H1 (cell line): Measurements from ENCODE around the gene BTN2A1. TPM values are rescaled to one million over a fixed set of nuclear protein-coding genes. Genes with fewer than 3 reads are reported as not detected.

Source experiments
- CTCF ChIA-PET: fragments of 300-600 bp; sonication (Branson Sonifier 250); formaldehyde crosslinking; loops from one replicate; lab custom pipeline; 2021; ENCODE audit not compliant: partially characterized antibody; lab: Charles Lee
- POLR2A ChIA-PET: fragments of 300-600 bp; sonication (Branson Sonifier 250); formaldehyde crosslinking; loops from one replicate; lab custom pipeline; 2021; ENCODE audit warnings: inconsistent platforms; ENCODE audit not compliant: partially characterized antibody; lab: Charles Lee
- DNase-seq, 2 experiments: peaks; one replicate each; pipeline versions ENCODE4 v3.0.0 to v3.0.0-alpha.2; 2010 to 2022; ENCODE audit warnings: low spot score in 2 of 2, low read depth in 1 of 2, mixed read lengths in 1 of 2
- FAIRE-seq: peaks from 2 replicates; lab custom pipeline; 2011; peaks lifted over from hg19 to GRCh38; lab: Jason Lieb, UNC
- H2AFZ ChIP-seq: 2 replicates; pipeline ENCODE4 v1.8.1; 2012; ENCODE audit warnings: low read length, inconsistent platforms
- H2AK5ac ChIP-seq: 2 replicates; pipeline ENCODE4 v1.6.1; 2013; ENCODE audit warnings: low read depth, low read length
- H2BK120ac ChIP-seq: replicated peaks from 2 replicates; pipeline ENCODE3; 2013; ENCODE audit warnings: low read depth, low read length, inconsistent platforms
- H2BK12ac ChIP-seq: 2 replicates; pipeline ENCODE4 v1.6.1; 2013; ENCODE audit warnings: low read depth, low read length
- H2BK15ac ChIP-seq: 2 replicates; pipeline ENCODE4 v1.6.1; 2013; ENCODE audit warnings: low read length
- H2BK20ac ChIP-seq: 2 replicates; pipeline ENCODE4 v1.6.1; 2013; ENCODE audit warnings: low read length
- H2BK5ac ChIP-seq: 2 replicates; pipeline ENCODE4 v1.6.1; 2013; ENCODE audit warnings: low read depth, low read length
- H3K14ac ChIP-seq: 2 replicates; pipeline ENCODE4 v1.6.1; 2013; ENCODE audit warnings: inconsistent platforms; ENCODE audit not compliant: insufficient read length
- H3K18ac ChIP-seq: 2 replicates; pipeline ENCODE4 v1.6.1; 2013; ENCODE audit warnings: low read length; ENCODE audit errors: extremely low read depth
- H3K23ac ChIP-seq: 2 replicates; pipeline ENCODE4 v1.6.1; 2013; ENCODE audit warnings: inconsistent platforms; ENCODE audit not compliant: insufficient read length
- H3K23me2 ChIP-seq: 2 replicates; pipeline ENCODE4 v1.6.1; 2013; ENCODE audit warnings: low read depth, low read length
- H3K27ac ChIP-seq: 2 replicates; pipeline ENCODE4 v1.6.1; 2011; ENCODE audit warnings: low read depth, low read length, inconsistent platforms
- H3K27me3 ChIP-seq, 4 experiments: replicated peaks in 1 of 4; 1 replicate in 1 of 4; 2 replicates in 3 of 4; pipeline versions ENCODE4 v1.6.1 to v1.8.1; 2011 to 2013; ENCODE audit warnings: low read length in 3 of 4, mild to moderate bottlenecking in 3 of 4, inconsistent platforms in 2 of 4, mixed read lengths in 2 of 4, moderate library complexity in 1 of 4; ENCODE audit not compliant: control insufficient read depth in 3 of 4, insufficient read depth in 3 of 4; ENCODE audit errors: extremely low read depth in 1 of 4
- H3K36me3 ChIP-seq, 4 experiments: 2 replicates each; pipeline versions ENCODE4 v1.6.1 to v1.8.1; 2011 to 2013; ENCODE audit warnings: mild to moderate bottlenecking in 4 of 4, low read length in 3 of 4, moderate library complexity in 2 of 4, control low read depth in 1 of 4, inconsistent platforms in 1 of 4; ENCODE audit not compliant: insufficient read depth in 4 of 4, control insufficient read depth in 2 of 4
- H3K4ac ChIP-seq: replicated peaks from 2 replicates; pipeline ENCODE3; 2013; ENCODE audit warnings: low read length, low read depth, mixed read lengths, inconsistent platforms; ENCODE audit not compliant: insufficient read length
- H3K4me1 ChIP-seq, 4 experiments: replicated peaks in 1 of 4; 1 replicate in 1 of 4; 2 replicates in 3 of 4; pipeline versions ENCODE4 v1.6.1 to v1.8.1; 2011 to 2013; ENCODE audit warnings: low read length in 3 of 4, inconsistent platforms in 2 of 4, mixed read lengths in 1 of 4; ENCODE audit not compliant: insufficient read depth in 4 of 4, control insufficient read depth in 3 of 4
- H3K4me2 ChIP-seq, 2 experiments: 2 replicates each; pipeline versions ENCODE4 v1.6.1 to v1.8.1; 2011 to 2013; ENCODE audit warnings: low read depth in 2 of 2, low read length in 2 of 2, control low read depth in 1 of 2, inconsistent platforms in 1 of 2, mild to moderate bottlenecking in 1 of 2; ENCODE audit not compliant: insufficient read depth in 1 of 2
- H3K4me3 ChIP-seq, 4 experiments: fragments of 200-600, 300-600 bp in 1 of 4; sonication (generic), shearing (Covaris generic), sonication (Bioruptor Twin) in 1 of 4; 2 replicates each; pipeline versions ENCODE4 v1.5.1 to v1.8.1; 2011 to 2016; ENCODE audit warnings: low read length in 4 of 4, low read depth in 3 of 4, control low read depth in 2 of 4, inconsistent platforms in 2 of 4, mild to moderate bottlenecking in 2 of 4, mixed read lengths in 1 of 4, moderate library complexity in 1 of 4; ENCODE audit not compliant: insufficient read depth in 2 of 4; ENCODE audit errors: extremely low read depth in 1 of 4
- H3K56ac ChIP-seq: replicated peaks from 2 replicates; pipeline ENCODE3; 2013; ENCODE audit warnings: low read depth, mild to moderate bottlenecking, mixed read lengths, low read length, inconsistent platforms; ENCODE audit not compliant: insufficient read length
- H3K79me1 ChIP-seq: 2 replicates; pipeline ENCODE4 v1.6.1; 2013; ENCODE audit warnings: low read depth, low read length, control low read depth
- H3K79me2 ChIP-seq, 2 experiments: 2 replicates each; pipeline versions ENCODE4 v1.6.1 to v1.8.1; 2012 to 2013; ENCODE audit warnings: low read length in 2 of 2, mild to moderate bottlenecking in 2 of 2, inconsistent platforms in 1 of 2; ENCODE audit not compliant: insufficient read depth in 2 of 2, control insufficient read depth in 1 of 2
- H3K9ac ChIP-seq, 4 experiments: replicated peaks in 1 of 4; 1 replicate in 1 of 4; 2 replicates in 3 of 4; pipeline versions ENCODE4 v1.6.1 to v1.8.1; 2011 to 2013; ENCODE audit warnings: low read depth in 3 of 4, low read length in 3 of 4, control low read depth in 2 of 4, mild to moderate bottlenecking in 2 of 4, moderate library complexity in 2 of 4, inconsistent platforms in 1 of 4; ENCODE audit errors: extremely low read depth in 1 of 4
- H3K9me3 ChIP-seq, 2 experiments: 2 replicates each; pipeline versions ENCODE4 v1.6.1 to v1.8.1; 2012 to 2013; ENCODE audit warnings: mild to moderate bottlenecking in 2 of 2, moderate library complexity in 2 of 2, control low read depth in 1 of 2, inconsistent platforms in 1 of 2, low read depth in 1 of 2, low read length in 1 of 2, mixed read lengths in 1 of 2; ENCODE audit not compliant: insufficient read depth in 2 of 2
- H4K20me1 ChIP-seq, 2 experiments: replicated peaks in 1 of 2; 2 replicates each; pipeline versions ENCODE3 to v1.8.1; 2011 to 2013; ENCODE audit warnings: inconsistent platforms in 2 of 2, low read length in 2 of 2, mild to moderate bottlenecking in 1 of 2; ENCODE audit not compliant: insufficient read depth in 2 of 2, control insufficient read depth in 1 of 2
- H4K5ac ChIP-seq: 2 replicates; pipeline ENCODE4 v1.6.1; 2013; ENCODE audit warnings: low read length, low read depth, mixed read lengths, inconsistent platforms; ENCODE audit not compliant: insufficient read length
- H4K8ac ChIP-seq: 2 replicates; pipeline ENCODE4 v1.8.0; 2013; ENCODE audit warnings: mild to moderate bottlenecking, moderate library complexity, low read length, inconsistent platforms; ENCODE audit not compliant: insufficient read depth; ENCODE audit errors: extremely low read depth
- H4K91ac ChIP-seq: replicated peaks from 2 replicates; pipeline ENCODE3; 2013; ENCODE audit warnings: low read length, mixed read lengths, inconsistent platforms; ENCODE audit not compliant: insufficient read length
- CEBPB ChIP-seq: IDR thresholded peaks from 2 replicates; pipeline ENCODE4 v1.6.1; 2012; ENCODE audit warnings: low read depth, low read length
- TAF1 ChIP-seq: IDR thresholded peaks from 2 replicates; pipeline ENCODE4 v1.6.1; 2011; ENCODE audit warnings: mild to moderate bottlenecking, low read depth, low read length
- TBP ChIP-seq: IDR thresholded peaks from 2 replicates; pipeline ENCODE4 v1.6.1; 2011; ENCODE audit warnings: low read depth, low read length, improper control_type of control experiment
- ZNF274 ChIP-seq: IDR thresholded peaks from 2 replicates; pipeline ENCODE4 v1.7.0; 2012; ENCODE audit warnings: low read length, borderline replicate concordance; ENCODE audit errors: extremely low read depth
- WGBS, 2 experiments: shearing (Covaris generic) in 1 of 2; methylation state at CpG; one replicate each; pipeline versions ENCODE4 v1.1.6 to v1.1.7; 2013 to 2015; ENCODE audit warnings: low lambda C conversion rate in 2 of 2, mixed read lengths in 2 of 2, inconsistent platforms in 1 of 2, low coverage in 1 of 2, missing lambda C conversion rate in 1 of 2; ENCODE audit not compliant: insufficient replicate concordance in 2 of 2, insufficient coverage in 1 of 2, insufficient read length in 1 of 2; ENCODE audit errors: extremely low coverage in 1 of 2, missing lambda C conversion rate in 1 of 2; 5-methylcytosine and 5-hydroxymethylcytosine counted together
- polyA plus RNA-seq, 7 experiments: library from polyadenylated mRNA; depleted of rRNA in 3 of 7; stranded (reverse) in 5 of 7; unstranded in 2 of 7; fragments of >200 nt in 5 of 7; fragments of 200-250 nt in 2 of 7; gene quantifications; 1 replicate in 5 of 7; 2 replicates in 1 of 7; 4 replicates in 1 of 7; pipeline versions ENCODE4 v1.2.1 to v1.2.3, GENCODE V29; 2011 to 2013; ENCODE audit warnings: missing spikeins in 2 of 7, mixed read lengths in 2 of 7
- total RNA-seq: library from RNA; stranded (reverse); fragmentation: NEBNext Ultra II Directional; extraction: Animal tissue kit (Norgen Biotek cat#: 25700); gene quantifications from 2 replicates; pipeline ENCODE4 v1.2.1, GENCODE V29; 2021

Gene BTN2A1
- total and polyA plus RNA-seq, 2 of the 8 experiments (the other 6 are each of a cell fraction or from before 2014, with no cell fraction given) = 8.7 to 11.0 TPM

GRCh38 chr6:26426691-26427450 is 30.9 kb upstream of the BTN2A1 start:
- CTCF ChIA-PET = no interaction called here
- H3K23ac ChIP-seq = no peak overlapping the region
- 89% methylated on average over 5 of the region's 5 CpGs; no CpG with 5 or more reads in 1 of the 2 experiments for WGBS, 2 experiments
- TF ChIP-seq CEBPB (no peak), ZNF274 (no peak), TBP (no peak), TAF1 (no peak)

More at GRCh38 chr6:26426691-26427450, 30.9 kb upstream of the BTN2A1 start:
- H3K36me3 ChIP-seq = peaks cover 0 to 17% (median 4%) of the 10 kb centered on the region in 4 experiments; a peak in 6 of 8 replicates
- H2BK15ac ChIP-seq = no peak overlapping the region
- no peaks in the 10 kb centered on the region for H3K9me3 ChIP-seq
- no peak overlapping the region for H2AK5ac ChIP-seq
- H3K4ac ChIP-seq = no peak overlapping the region
- H3K9ac ChIP-seq = no peak overlapping the region
- no peak overlapping the region for H3K27ac ChIP-seq
- no peaks in the 10 kb centered on the region for H4K20me1 ChIP-seq
- H3K56ac ChIP-seq = no peak overlapping the region
- H2BK5ac ChIP-seq = no peak overlapping the region
- H3K18ac ChIP-seq = no peak overlapping the region
- H3K14ac ChIP-seq = no peak overlapping the region
- no peak overlapping the region for H3K4me2 ChIP-seq
- no peak overlapping the region for H2BK120ac ChIP-seq
- no peaks in the 10 kb centered on the region for H3K79me1 ChIP-seq
- no peaks in the 10 kb centered on the region for H3K23me2 ChIP-seq
- H3K79me2 ChIP-seq = no peaks in the 10 kb centered on the region
- no peaks in the 10 kb centered on the region for H3K27me3 ChIP-seq
- no peak overlapping the region for H3K4me3 ChIP-seq
- no peak overlapping the region for H2BK20ac ChIP-seq
- H3K4me1 ChIP-seq = no peaks in the 10 kb centered on the region
- no peak overlapping the region for H4K5ac ChIP-seq
- H4K8ac ChIP-seq = no peak overlapping the region
- H2AFZ ChIP-seq = no peak overlapping the region
- H2BK12ac ChIP-seq = no peak overlapping the region
- DNase-seq = no peak
- no peak for FAIRE-seq
- no peak overlapping the region for H4K91ac ChIP-seq
- POLR2A ChIA-PET = no interaction called here
